Measurements from ENCODE around the gene FAM135A.
A peak's percentile ranks its signal among the peaks of the same experiment; 100 is the strongest.

FAM135A gene

DNA sequence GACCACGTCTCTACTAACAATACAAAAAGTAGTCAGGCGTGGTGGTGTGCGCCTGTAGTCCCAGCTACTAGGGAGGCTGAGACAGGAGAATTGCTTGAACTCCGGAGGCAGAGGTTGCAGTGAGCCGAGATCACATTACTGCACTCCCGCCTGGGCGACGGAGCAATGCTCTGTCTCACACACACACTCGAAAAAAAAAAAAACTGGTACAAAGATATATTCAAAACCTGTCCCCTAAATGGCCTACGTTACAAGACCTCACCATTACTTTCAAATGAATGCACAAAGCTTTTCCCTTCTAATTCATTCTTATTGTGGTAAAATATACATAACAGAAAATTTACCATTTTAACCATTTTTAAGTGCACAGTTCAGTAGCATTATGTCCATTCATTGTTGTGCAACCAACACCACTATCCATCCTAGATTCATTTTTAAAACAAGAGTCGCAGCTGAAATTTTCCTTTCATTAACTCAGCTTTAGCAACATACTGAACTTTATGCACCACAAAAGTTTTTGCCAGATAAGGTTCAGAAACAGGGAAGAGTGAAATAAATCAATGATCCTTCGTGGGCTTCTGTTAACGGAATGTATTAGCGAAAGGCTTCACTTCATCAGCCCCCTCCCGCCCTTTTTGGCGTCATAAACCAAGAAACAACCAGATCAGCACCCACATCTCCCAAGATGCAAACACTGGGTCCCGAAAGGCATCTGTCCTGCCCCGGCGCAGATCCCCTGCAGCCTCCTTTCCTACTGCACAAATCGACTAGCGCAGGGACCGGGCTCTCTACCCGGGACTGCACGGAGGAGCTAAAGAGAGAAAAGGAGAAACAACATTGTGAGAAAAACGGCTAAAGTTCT is 825 bp upstream of the FAM135A start:
- DNase-seq (ENCODE audit: low spot score), result no peak
- TF ChIP-seq, protein P1, sequence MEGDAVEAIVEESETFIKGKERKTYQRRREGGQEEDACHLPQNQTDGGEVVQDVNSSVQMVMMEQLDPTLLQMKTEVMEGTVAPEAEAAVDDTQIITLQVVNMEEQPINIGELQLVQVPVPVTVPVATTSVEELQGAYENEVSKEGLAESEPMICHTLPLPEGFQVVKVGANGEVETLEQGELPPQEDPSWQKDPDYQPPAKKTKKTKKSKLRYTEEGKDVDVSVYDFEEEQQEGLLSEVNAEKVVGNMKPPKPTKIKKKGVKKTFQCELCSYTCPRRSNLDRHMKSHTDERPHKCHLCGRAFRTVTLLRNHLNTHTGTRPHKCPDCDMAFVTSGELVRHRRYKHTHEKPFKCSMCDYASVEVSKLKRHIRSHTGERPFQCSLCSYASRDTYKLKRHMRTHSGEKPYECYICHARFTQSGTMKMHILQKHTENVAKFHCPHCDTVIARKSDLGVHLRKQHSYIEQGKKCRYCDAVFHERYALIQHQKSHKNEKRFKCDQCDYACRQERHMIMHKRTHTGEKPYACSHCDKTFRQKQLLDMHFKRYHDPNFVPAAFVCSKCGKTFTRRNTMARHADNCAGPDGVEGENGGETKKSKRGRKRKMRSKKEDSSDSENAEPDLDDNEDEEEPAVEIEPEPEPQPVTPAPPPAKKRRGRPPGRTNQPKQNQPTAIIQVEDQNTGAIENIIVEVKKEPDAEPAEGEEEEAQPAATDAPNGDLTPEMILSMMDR (IDR thresholded peaks at IDR 0.05; ENCODE audit: extremely low read depth, missing control alignments), result no peak

DNA sequence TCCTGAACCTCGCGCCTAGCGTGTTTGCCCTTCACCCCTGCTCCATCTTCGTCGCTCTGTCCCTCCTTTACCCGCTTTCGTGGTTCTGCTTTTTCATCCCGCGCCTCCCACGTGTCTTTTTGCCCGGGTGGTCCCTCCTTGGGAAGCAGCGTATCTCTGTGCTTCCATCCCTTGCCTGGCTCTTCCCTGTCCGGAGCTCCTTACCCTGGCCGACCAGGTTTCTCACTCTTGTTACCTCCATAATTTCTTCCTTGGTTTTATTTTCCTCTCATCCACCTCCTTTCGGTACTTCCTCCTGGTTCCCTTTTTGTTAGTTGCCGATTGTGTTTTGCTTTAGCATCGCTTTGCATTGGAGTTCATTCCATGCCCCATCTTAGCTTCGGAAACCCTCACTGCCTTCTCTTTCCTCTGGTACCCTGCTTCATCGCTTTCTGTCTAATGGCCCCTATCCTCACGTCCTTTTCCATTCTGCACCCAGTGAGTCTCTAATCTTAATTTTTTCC is 735 bp downstream of the FAM135A start:
- TF ChIP-seq, protein P1 (IDR thresholded peaks at IDR 0.05; ENCODE audit: extremely low read depth, missing control alignments), result no peak
- peak; percentile 23 for DNase-seq (ENCODE audit: low spot score)

GRCh38 chr6:70414813-70415212 is 1.5 kb downstream of the FAM135A start:
- TF ChIP-seq, protein P1 (IDR thresholded peaks at IDR 0.05; ENCODE audit: extremely low read depth, missing control alignments), result no peak
- DNase-seq (ENCODE audit: low spot score), result no peak

DNA sequence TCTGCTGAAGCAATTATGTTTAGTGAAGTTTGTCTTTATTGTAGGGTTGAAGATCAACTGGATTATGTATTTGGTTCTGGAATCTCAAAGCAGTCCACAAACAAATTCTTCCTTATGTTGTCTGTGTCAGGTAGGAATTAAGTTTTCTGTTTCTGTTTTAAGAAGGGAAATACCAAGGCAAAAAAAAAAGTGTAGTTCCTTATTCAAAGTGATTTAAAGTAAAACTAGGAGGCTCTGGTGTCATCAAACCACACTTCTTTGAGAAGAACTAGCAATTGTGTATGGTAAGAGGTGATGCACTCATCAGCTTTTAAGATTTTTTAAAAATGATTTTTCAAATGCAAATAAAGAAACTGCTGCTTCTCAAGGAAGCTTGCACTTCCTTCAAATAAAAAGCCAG is 1.9 kb downstream of the FAM135A start:
- TF ChIP-seq, protein P1 (IDR thresholded peaks at IDR 0.05; ENCODE audit: extremely low read depth, missing control alignments), result no peak
- DNase-seq (ENCODE audit: low spot score), result peak; percentile 27

GRCh38 chr6:70415660-70416059 is 2.4 kb downstream of the FAM135A start:
- DNase-seq (ENCODE audit: low spot score), result no peak
- TF ChIP-seq, protein P1 (IDR thresholded peaks at IDR 0.05; ENCODE audit: extremely low read depth, missing control alignments), result no peak

GRCh38 chr6:70421509-70421908 is 8.2 kb downstream of the FAM135A start:
- TF ChIP-seq, protein P1 (IDR thresholded peaks at IDR 0.05; ENCODE audit: extremely low read depth, missing control alignments), result no peak
- no peak for DNase-seq (ENCODE audit: low spot score)
